Naive thymus-derived CD4-positive, alpha-beta T cell (primary cell): Measurements from ENCODE around the gene PRKN. TPM values are rescaled to one million over a fixed set of nuclear protein-coding genes. Genes with fewer than 3 reads are reported as not detected.
"Not testable (repeated sequence)": the region's sequence is repeated elsewhere in the genome, so short reads cannot be mapped to it uniquely, and the experiment has no call there.

Source experiments
- ATAC-seq: fragments of 150-1000 bp; cut with Tn5 transposase; 2 replicates; pipeline ENCODE4 v1.10.0; 2021; ENCODE audit warnings: mild to moderate bottlenecking, moderate library complexity
- CTCF ChIA-PET: fragments of 350-600 bp; sonication (Branson Sonifier 250); formaldehyde crosslinking; loops from one replicate; lab custom pipeline; 2021; ENCODE audit warnings: antibody characterized with exemption; lab: Charles Lee
- POLR2A ChIA-PET: fragments of 350-600 bp; sonication (Branson Sonifier 250); formaldehyde crosslinking; loops from one replicate; lab custom pipeline; 2021; ENCODE audit warnings: antibody characterized with exemption, inconsistent platforms; lab: Charles Lee
- DNase-seq, 9 donors: peaks; one replicate each; pipeline versions ENCODE4 v3.0.0 to v3.0.0-alpha.2; 2020 to 2022; ENCODE audit warnings: mixed read lengths in 1 of 9
- H3K27ac ChIP-seq: one replicate; pipeline ENCODE4 v1.7.0; 2013; ENCODE audit warnings: mild to moderate bottlenecking, low read depth, low read length, moderate library complexity
- H3K27me3 ChIP-seq, 2 donors: one replicate each; pipeline ENCODE4 v1.7.0; 2013; ENCODE audit warnings: low read length in 2 of 2, mild to moderate bottlenecking in 2 of 2, moderate library complexity in 2 of 2; ENCODE audit not compliant: control insufficient read depth in 2 of 2, insufficient read depth in 2 of 2
- H3K36me3 ChIP-seq, 3 experiments: 1 replicate in 2 of 3; 2 replicates in 1 of 3; pipeline ENCODE4 v1.7.0; 2013; ENCODE audit warnings: low read length in 3 of 3, mild to moderate bottlenecking in 3 of 3, moderate library complexity in 1 of 3; ENCODE audit not compliant: insufficient read depth in 3 of 3, control insufficient read depth in 2 of 3
- H3K4me1 ChIP-seq, 2 donors: one replicate each; pipeline ENCODE4 v1.7.0; 2013; ENCODE audit warnings: low read length in 2 of 2, mild to moderate bottlenecking in 2 of 2, moderate library complexity in 1 of 2; ENCODE audit not compliant: control insufficient read depth in 2 of 2, insufficient read depth in 2 of 2
- H3K4me3 ChIP-seq: 2 replicates; pipeline ENCODE4 v1.7.0; 2013; ENCODE audit warnings: mild to moderate bottlenecking, low read length
- H3K9me3 ChIP-seq, 3 experiments: 1 replicate in 2 of 3; 2 replicates in 1 of 3; pipeline ENCODE4 v1.7.0; 2013; ENCODE audit warnings: low read length in 3 of 3; ENCODE audit not compliant: control insufficient read depth in 2 of 3
- H3K27ac Mint-ChIP-seq, 9 donors: one replicate each; pipeline ENCODE4 v1.8.0; 2020 to 2022; ENCODE audit warnings: mixed read lengths in 9 of 9, mild to moderate bottlenecking in 8 of 9, moderate library complexity in 5 of 9, inconsistent platforms in 2 of 9
- H3K27me3 Mint-ChIP-seq, 5 donors: one replicate each; pipeline ENCODE4 v1.8.0; 2021 to 2022; ENCODE audit warnings: mixed read lengths in 5 of 5, mild to moderate bottlenecking in 1 of 5
- H3K36me3 Mint-ChIP-seq, 5 donors: one replicate each; pipeline ENCODE4 v1.8.0; 2020 to 2022; ENCODE audit warnings: mixed read lengths in 5 of 5, mild to moderate bottlenecking in 3 of 5, inconsistent platforms in 1 of 5
- H3K4me1 Mint-ChIP-seq, 7 donors: one replicate each; pipeline ENCODE4 v1.8.0; 2020 to 2022; ENCODE audit warnings: mixed read lengths in 7 of 7, mild to moderate bottlenecking in 3 of 7, inconsistent platforms in 1 of 7
- H3K4me3 Mint-ChIP-seq, 10 donors: one replicate each; pipeline ENCODE4 v1.8.0; 2020 to 2022; ENCODE audit warnings: mild to moderate bottlenecking in 10 of 10, mixed read lengths in 10 of 10, moderate library complexity in 6 of 10, inconsistent platforms in 2 of 10
- H3K9me3 Mint-ChIP-seq, 11 donors: one replicate each; pipeline ENCODE4 v1.8.0; 2020 to 2022; ENCODE audit warnings: mixed read lengths in 11 of 11, mild to moderate bottlenecking in 4 of 11, inconsistent platforms in 1 of 11, moderate library complexity in 1 of 11
- intact Hi-C, 2 donors: fragments of 100-400 bp; cut with micrococcal nuclease; formaldehyde crosslinking; loops; one replicate each; pipeline ENCODE4 v1.15.1; 2023
- polyA plus RNA-seq, 2 donors: library from polyadenylated mRNA; unstranded; fragments of 300-500 nt; fragmentation: Illumina TruSeq; gene quantifications; one replicate each; pipeline ENCODE4 v1.2.3, GENCODE V29; 2021
- total RNA-seq, 6 experiments: library from RNA in 5 of 6; stranded (reverse) in 5 of 6; gene quantifications; 1 replicate in 5 of 6; 2 replicates in 1 of 6; pipeline ENCODE4 v1.2.3 and lab custom pipeline; 2021 to 2026

Gene PRKN
- total and polyA plus RNA-seq, 7 experiments from 2014 or later: 0.44 to 10.3 (median 8.1) TPM

- DNase-seq, CTCF ChIA-PET, H3K9me3 ChIP-seq, H3K27ac ChIP-seq, H3K4me3 ChIP-seq, H3K36me3 Mint-ChIP-seq, H3K9me3 Mint-ChIP-seq, ATAC-seq, H3K27me3 ChIP-seq, intact Hi-C loops, H3K36me3 ChIP-seq, H3K4me1 Mint-ChIP-seq, POLR2A ChIA-PET, H3K27ac Mint-ChIP-seq, H3K4me3 Mint-ChIP-seq, H3K4me1 ChIP-seq: not testable (repeated sequence)
- peaks cover 3 to 21% (median 8%) of the 10 kb centered on the region in 5 donors for H3K27me3 Mint-ChIP-seq
These were observed 1414.1 kb downstream of the PRKN start for GRCh38 chr6:161313475-161313874.

DNA sequence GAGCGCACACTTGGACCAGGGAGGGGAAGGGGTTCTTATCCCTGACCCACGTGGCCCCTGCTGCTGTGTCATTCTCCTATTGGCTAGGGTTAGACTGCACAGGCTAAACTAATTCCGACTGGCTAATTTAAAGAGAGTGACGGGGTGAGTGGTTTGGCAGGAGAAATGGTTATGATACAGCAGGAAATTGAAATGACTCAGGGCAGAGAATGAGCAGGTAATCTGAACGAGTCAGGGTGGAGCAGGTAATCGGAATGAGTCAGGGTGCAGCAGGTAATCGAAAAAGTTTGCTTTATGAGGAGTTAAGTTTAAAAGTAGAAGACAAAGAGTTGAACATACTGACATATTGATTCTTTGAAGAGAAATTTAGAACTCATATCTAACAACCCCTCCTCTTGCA lies 1417.8 kb downstream of the PRKN start:
- POLR2A ChIA-PET, H3K9me3 ChIP-seq, ATAC-seq, CTCF ChIA-PET, H3K27me3 ChIP-seq, H3K27ac ChIP-seq, H3K4me3 Mint-ChIP-seq, intact Hi-C loops, H3K27ac Mint-ChIP-seq, H3K4me1 Mint-ChIP-seq, DNase-seq, H3K36me3 Mint-ChIP-seq, H3K4me1 ChIP-seq, H3K4me3 ChIP-seq, H3K9me3 Mint-ChIP-seq, H3K36me3 ChIP-seq: not testable (repeated sequence)
- peaks cover 6 to 19% (median 12%) of the 10 kb centered on the region in 5 donors for H3K27me3 Mint-ChIP-seq

DNA sequence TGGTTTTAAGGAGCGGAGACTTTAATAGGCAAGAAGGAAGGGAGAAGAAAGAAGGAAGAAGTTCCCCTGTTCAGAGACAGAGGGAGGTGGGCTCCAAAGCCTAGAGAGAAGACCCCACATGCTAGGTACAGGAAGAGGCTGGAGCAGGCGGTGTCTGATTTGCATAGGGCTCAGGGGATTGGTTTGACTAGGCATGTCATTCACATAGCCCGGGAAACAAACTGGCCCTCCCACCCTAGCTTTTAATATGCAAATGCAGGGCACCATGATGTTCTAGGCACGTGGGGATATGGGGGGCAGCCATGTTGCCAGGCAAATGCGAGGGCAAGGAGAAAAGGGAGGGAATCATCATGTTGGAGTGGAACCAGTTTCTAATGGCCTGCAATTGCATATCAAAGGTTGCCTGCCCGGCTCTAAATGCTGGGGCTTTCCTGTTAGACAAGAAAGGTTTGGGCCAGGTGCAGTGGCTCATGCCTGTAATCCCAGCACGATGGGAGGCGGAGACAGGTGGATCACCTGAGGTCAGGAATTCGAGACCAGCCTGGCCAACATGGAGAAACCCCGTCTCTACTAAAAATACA lies 1419.4 kb downstream of the PRKN start:
- Mint-ChIP-seq H3K9me3 (no peaks in the 10 kb centered on the region), H3K27ac (no peak overlapping the region), H3K4me3 (no peak overlapping the region), H3K4me1 (peaks cover 0 to 1% (median 0%) of the 10 kb centered on the region in 7 donors), H3K27me3 (peaks cover 7 to 16% (median 13%) of the 10 kb centered on the region in 5 donors), H3K36me3 (no peaks in the 10 kb centered on the region)
- ChIA-PET POLR2A (no interaction called here), CTCF (no interaction called here)
- H3K9me3 ChIP-seq: no peaks in the 10 kb centered on the region
- H3K27me3 ChIP-seq: no peaks in the 10 kb centered on the region
- no peak overlapping the region for H3K4me3 ChIP-seq
- no peak for DNase-seq
- no peaks in the 10 kb centered on the region for H3K36me3 ChIP-seq
- intact Hi-C loops: no loop called here
- no peak for ATAC-seq
- no peak overlapping the region for H3K27ac ChIP-seq
- H3K4me1 ChIP-seq: no peaks in the 10 kb centered on the region

- ChIA-PET CTCF (no interaction called here), POLR2A (no interaction called here)
- DNase-seq (no peak), ATAC-seq (no peak)
- Histone ChIP-seq H3K4me1 (no peaks in the 10 kb centered on the region), H3K27ac (no peak overlapping the region), H3K27me3 (no peaks in the 10 kb centered on the region), H3K4me3 (no peak overlapping the region), H3K36me3 (no peaks in the 10 kb centered on the region), H3K9me3 (no peaks in the 10 kb centered on the region)
- H3K27ac Mint-ChIP-seq: no peak overlapping the region
- intact Hi-C loops: no loop called here
- H3K4me3 Mint-ChIP-seq: no peak overlapping the region
- peaks cover 4 to 16% (median 8%) of the 10 kb centered on the region in 5 donors for H3K27me3 Mint-ChIP-seq
- peaks cover 0 to 1% (median 0%) of the 10 kb centered on the region in 7 donors for H3K4me1 Mint-ChIP-seq
- no peaks in the 10 kb centered on the region for H3K36me3 Mint-ChIP-seq
- no peaks in the 10 kb centered on the region for H3K9me3 Mint-ChIP-seq
These were observed 1421.7 kb downstream of the PRKN start for GRCh38 chr6:161305860-161306259.

DNA sequence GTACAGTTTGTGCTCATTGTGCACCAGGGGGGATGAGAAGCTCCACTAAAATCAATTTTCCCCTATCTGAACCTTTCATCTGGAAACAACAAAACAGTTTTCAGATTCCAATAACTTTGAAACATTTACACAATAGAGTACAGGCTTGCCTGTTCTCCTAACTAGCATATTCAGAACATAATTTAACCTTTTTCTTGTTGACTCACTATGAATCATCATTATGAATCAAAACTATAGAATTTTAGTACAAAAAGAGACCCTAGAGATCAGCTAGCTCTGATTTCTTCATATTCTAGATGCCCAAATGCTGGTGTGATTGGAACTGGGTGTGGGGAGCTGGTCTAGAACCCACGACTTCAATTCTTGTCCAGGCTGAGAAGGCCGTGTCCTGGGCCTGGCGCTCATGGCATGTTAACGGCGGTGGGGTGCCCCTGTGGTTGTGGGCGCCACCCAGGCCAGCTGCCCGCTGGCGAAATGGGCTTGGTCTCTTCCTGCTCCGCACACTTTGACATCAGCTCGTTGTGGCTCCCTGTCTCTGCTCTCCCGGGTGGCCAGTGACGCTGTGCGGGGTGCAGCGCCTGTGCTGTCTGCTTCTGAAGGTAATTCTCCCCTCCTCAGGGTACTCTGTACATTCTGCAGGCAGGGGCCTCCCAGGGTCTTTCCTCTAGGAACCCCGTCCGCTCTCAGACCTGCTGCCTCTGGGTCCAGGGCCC lies 1423.8 kb downstream of the PRKN start:
- H3K27ac ChIP-seq: no peak overlapping the region
- ChIA-PET CTCF (interaction anchor here (0.6 kb wide), 1 partner anchor 67 kb away, joined by 4 read pairs; no protein-coding TSS in a partner anchor), POLR2A (no interaction called here)
- Mint-ChIP-seq H3K9me3 (peaks cover 0 to 1% (median 0%) of the 10 kb centered on the region in 11 donors), H3K4me3 (no peak overlapping the region), H3K4me1 (peaks cover 0 to 1% (median 0%) of the 10 kb centered on the region in 7 donors), H3K27ac (no peak overlapping the region), H3K27me3 (peaks cover 0 to 16% (median 9%) of the 10 kb centered on the region in 5 donors), H3K36me3 (no peaks in the 10 kb centered on the region)
- H3K4me3 ChIP-seq: no peak overlapping the region
- intact Hi-C loops: no loop called here
- peaks cover 0 to 3% of the 10 kb centered on the region in 2 donors for H3K27me3 ChIP-seq
- DNase-seq (no peak), ATAC-seq (no peak)
- no peaks in the 10 kb centered on the region for H3K36me3 ChIP-seq
- no peaks in the 10 kb centered on the region for H3K4me1 ChIP-seq
- H3K9me3 ChIP-seq: no peaks in the 10 kb centered on the region

DNA sequence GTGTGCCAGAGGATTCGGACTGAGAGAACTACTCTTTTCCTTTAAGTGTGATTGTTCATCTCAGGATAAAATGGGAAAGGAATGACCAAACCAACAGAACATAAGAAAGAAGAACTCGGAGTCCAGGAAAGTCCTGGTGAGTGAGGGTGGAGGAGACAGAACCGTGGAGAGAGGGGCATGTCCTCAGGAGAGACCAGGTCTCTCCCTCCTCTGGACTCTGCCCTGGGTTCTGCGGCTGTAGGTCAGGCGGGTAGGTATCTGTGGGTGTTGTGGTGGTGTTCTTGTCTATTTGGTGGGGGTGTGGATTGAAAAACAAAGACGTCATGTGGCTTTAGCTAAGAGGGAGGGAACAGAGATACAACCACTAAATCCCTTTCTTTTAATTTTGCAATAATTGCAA lies 1424.6 kb downstream of the PRKN start:
- CTCF ChIA-PET: no interaction called here
- H3K36me3 ChIP-seq: no peaks in the 10 kb centered on the region

More for the DNA sequence above, 1424.6 kb downstream of the PRKN start:
- H3K4me1 Mint-ChIP-seq: peaks cover 0 to 1% (median 0%) of the 10 kb centered on the region in 7 donors
- H3K4me1 ChIP-seq: no peaks in the 10 kb centered on the region
- H3K27ac Mint-ChIP-seq: no peak overlapping the region
- no peak for DNase-seq
- no peak overlapping the region for H3K27ac ChIP-seq
- peaks cover 0 to 3% of the 10 kb centered on the region in 2 donors for H3K27me3 ChIP-seq
- H3K27me3 Mint-ChIP-seq: peaks cover 0 to 16% (median 9%) of the 10 kb centered on the region in 5 donors
- intact Hi-C loops: no loop called here
- POLR2A ChIA-PET: no interaction called here
- H3K4me3 Mint-ChIP-seq: no peak overlapping the region
- no peaks in the 10 kb centered on the region for H3K36me3 Mint-ChIP-seq
- peaks cover 0 to 2% (median 0%) of the 10 kb centered on the region in 11 donors for H3K9me3 Mint-ChIP-seq
- H3K9me3 ChIP-seq: no peaks in the 10 kb centered on the region
- no peak overlapping the region for H3K4me3 ChIP-seq
- no peak for ATAC-seq
